DOHH2 (cell line): Measurements from ENCODE around the gene MED8.

Experiments used
- H3F3A ChIP-seq: fragments of 200-600 bp; sonication (generic), shearing (Covaris generic); 2 replicates; pipeline ENCODE4 v1.6.0; 2016; ENCODE audit warnings: antibody characterized with exemption, mild to moderate bottlenecking; ENCODE audit not compliant: control insufficient read depth, insufficient read depth
- H3K27ac ChIP-seq: fragments of 200-600 bp; sonication (generic); 2 replicates; pipeline ENCODE4 v1.5.1; 2014; ENCODE audit warnings: low read depth, mild to moderate bottlenecking, low read length, moderate library complexity
- H3K27me3 ChIP-seq: fragments of 200-600 bp; sonication (generic); 2 replicates; pipeline ENCODE4 v1.6.1; 2014; ENCODE audit warnings: mild to moderate bottlenecking, low read length, mixed read lengths; ENCODE audit not compliant: control insufficient read depth
- H3K36me3 ChIP-seq: fragments of 200-600 bp; sonication (generic); 2 replicates; pipeline ENCODE4 v1.6.1; 2014; ENCODE audit warnings: mild to moderate bottlenecking, low read length, moderate library complexity, mixed read lengths; ENCODE audit not compliant: control insufficient read depth
- H3K4me1 ChIP-seq: fragments of 200-600 bp; sonication (generic); 2 replicates; pipeline ENCODE4 v1.6.1; 2014; ENCODE audit warnings: mild to moderate bottlenecking, low read length, mixed read lengths; ENCODE audit not compliant: control insufficient read depth
- H3K4me2 ChIP-seq: fragments of 200-600 bp; sonication (generic); 2 replicates; pipeline ENCODE4 v1.6.0; 2014; ENCODE audit warnings: mild to moderate bottlenecking, low read length, moderate library complexity
- H3K4me3 ChIP-seq: fragments of 200-600 bp; sonication (generic); 2 replicates; pipeline ENCODE4 v1.5.1; 2014; ENCODE audit warnings: mild to moderate bottlenecking, low read length, mixed read lengths
- H3K79me2 ChIP-seq: fragments of 200-600 bp; sonication (generic); 2 replicates; pipeline ENCODE4 v1.6.1; 2014; ENCODE audit warnings: mild to moderate bottlenecking, low read length, mixed read lengths; ENCODE audit not compliant: control insufficient read depth
- H3K9me2 ChIP-seq: fragments of 200-600 bp; sonication (generic); replicated peaks from 2 replicates; pipeline ENCODE4 v1.6.1; 2014; ENCODE audit warnings: mild to moderate bottlenecking, low read length, mixed read lengths; ENCODE audit not compliant: control insufficient read depth
- H3K9me3 ChIP-seq: fragments of 200-600 bp; sonication (generic); 2 replicates; pipeline ENCODE4 v1.6.1; 2014; ENCODE audit warnings: antibody characterized with exemption, low read length, mixed read lengths; ENCODE audit not compliant: control insufficient read depth, insufficient read depth
- H4K20me1 ChIP-seq: fragments of 200-600 bp; sonication (generic); 2 replicates; pipeline ENCODE4 v1.6.0; 2014; ENCODE audit warnings: low read depth, mild to moderate bottlenecking, antibody characterized with exemption, low read length, moderate library complexity; ENCODE audit not compliant: control insufficient read depth, insufficient read depth
- EZH2phosphoT487 ChIP-seq: fragments of 200-600 bp; sonication (generic); IDR thresholded peaks from 2 replicates; pipeline ENCODE4 v1.6.1; 2017; ENCODE audit warnings: borderline replicate concordance, mild to moderate bottlenecking, antibody characterized with exemption, low read length, moderate library complexity, mixed read lengths
- TF ChIP-seq, protein P1 (sequence below): fragments of 200-600 bp; sonication (generic); IDR thresholded peaks from one replicate; pipeline ENCODE4 v1.5.1; 2014; ENCODE audit warnings: antibody characterized with exemption, mild to moderate bottlenecking, low read depth, low read length; ENCODE audit not compliant: poor library complexity, severe bottlenecking

MED8 gene

DNA sequence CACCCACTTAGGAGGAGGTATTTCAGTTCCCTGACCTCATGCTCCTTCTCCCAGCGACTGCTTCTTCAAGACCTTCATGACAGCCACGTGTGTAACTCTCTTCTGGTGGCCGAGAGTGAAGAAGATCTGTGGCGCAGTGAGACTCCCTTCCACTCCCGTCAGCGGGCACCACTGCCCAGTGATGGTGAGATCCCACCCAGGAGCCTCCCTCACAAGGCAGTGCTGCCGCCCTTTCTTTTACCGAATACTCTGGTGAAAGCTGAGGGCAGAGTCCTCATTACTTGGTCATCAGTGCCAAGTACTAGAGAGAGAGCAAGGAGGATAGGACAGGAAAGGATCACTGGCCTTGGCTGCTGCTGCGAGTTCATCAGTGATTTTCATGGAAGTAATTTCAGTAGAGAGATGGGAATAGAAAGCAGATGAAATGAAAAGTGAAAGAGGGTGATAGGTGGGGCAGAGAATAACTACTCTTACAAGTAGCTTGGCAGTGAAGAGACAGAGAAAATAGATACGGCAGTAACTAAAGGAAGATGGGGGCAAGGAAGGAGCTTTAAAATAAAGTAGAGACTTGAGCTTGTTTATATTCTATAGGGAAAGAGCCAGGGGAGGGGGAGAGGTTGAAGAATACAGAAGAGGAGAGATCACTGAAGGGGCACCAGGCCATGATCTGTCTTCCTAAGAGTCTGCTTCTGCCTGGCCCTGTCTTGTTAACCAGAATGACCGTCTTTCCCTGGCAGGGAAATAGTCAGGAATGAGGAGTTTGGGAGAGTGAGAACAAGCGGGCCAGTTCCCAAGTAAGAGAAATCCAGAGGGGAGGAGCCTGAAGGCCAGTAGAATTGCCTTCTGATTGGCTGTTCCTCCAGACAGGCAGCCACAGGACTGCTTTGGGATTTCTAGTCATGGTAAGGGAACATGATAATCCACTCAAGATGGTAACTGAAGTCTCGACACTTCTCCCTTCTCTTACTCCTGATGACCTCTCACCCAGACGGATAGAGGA, 45.8 kb upstream of the MED8 start:
- Histone ChIP-seq H3K4me3 (no peak overlapping the region), H3K4me2 (no peak overlapping the region), H3K9me2 (no peaks in the 10 kb centered on the region), H3K4me1 (no peaks in the 10 kb centered on the region), H3K27ac (no peak overlapping the region), H3K27me3 (no peaks in the 10 kb centered on the region), H3K36me3 (peaks cover 44% of the 10 kb centered on the region), H3K9me3 (no peaks in the 10 kb centered on the region), H3K79me2 (no peaks in the 10 kb centered on the region), H4K20me1 (no peaks in the 10 kb centered on the region), H3F3A (no peaks in the 10 kb centered on the region)
- TF ChIP-seq EZH2phosphoT487 = no peak
- TF ChIP-seq, protein P1, sequence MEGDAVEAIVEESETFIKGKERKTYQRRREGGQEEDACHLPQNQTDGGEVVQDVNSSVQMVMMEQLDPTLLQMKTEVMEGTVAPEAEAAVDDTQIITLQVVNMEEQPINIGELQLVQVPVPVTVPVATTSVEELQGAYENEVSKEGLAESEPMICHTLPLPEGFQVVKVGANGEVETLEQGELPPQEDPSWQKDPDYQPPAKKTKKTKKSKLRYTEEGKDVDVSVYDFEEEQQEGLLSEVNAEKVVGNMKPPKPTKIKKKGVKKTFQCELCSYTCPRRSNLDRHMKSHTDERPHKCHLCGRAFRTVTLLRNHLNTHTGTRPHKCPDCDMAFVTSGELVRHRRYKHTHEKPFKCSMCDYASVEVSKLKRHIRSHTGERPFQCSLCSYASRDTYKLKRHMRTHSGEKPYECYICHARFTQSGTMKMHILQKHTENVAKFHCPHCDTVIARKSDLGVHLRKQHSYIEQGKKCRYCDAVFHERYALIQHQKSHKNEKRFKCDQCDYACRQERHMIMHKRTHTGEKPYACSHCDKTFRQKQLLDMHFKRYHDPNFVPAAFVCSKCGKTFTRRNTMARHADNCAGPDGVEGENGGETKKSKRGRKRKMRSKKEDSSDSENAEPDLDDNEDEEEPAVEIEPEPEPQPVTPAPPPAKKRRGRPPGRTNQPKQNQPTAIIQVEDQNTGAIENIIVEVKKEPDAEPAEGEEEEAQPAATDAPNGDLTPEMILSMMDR = no peak

GRCh38 chr1:43434256-43434655, 44.7 kb upstream of the MED8 start:
- Histone ChIP-seq H3K4me3 (no peak overlapping the region), H3F3A (no peaks in the 10 kb centered on the region), H3K36me3 (peaks cover 55% of the 10 kb centered on the region), H3K9me2 (no peaks in the 10 kb centered on the region), H4K20me1 (no peaks in the 10 kb centered on the region), H3K4me1 (no peaks in the 10 kb centered on the region), H3K27ac (no peak overlapping the region), H3K27me3 (no peaks in the 10 kb centered on the region), H3K79me2 (no peaks in the 10 kb centered on the region), H3K4me2 (no peak overlapping the region), H3K9me3 (no peaks in the 10 kb centered on the region)
- TF ChIP-seq, protein P1 = no peak
- TF ChIP-seq EZH2phosphoT487 = no peak

GRCh38 chr1:43432907-43433306, 43.3 kb upstream of the MED8 start:
- Histone ChIP-seq H3K4me2 (no peak overlapping the region), H3K79me2 (no peaks in the 10 kb centered on the region), H4K20me1 (no peaks in the 10 kb centered on the region), H3K9me2 (no peaks in the 10 kb centered on the region), H3F3A (no peaks in the 10 kb centered on the region), H3K4me1 (no peaks in the 10 kb centered on the region), H3K36me3 (peaks cover 63% of the 10 kb centered on the region), H3K27ac (no peak overlapping the region), H3K27me3 (no peaks in the 10 kb centered on the region), H3K9me3 (no peaks in the 10 kb centered on the region), H3K4me3 (no peak overlapping the region)
- TF ChIP-seq, protein P1 = no peak
- no peak for TF ChIP-seq EZH2phosphoT487
